A549 treated with RU486 at 1 μM for 4 hours (cell line): ENCODE data around the gene ITGB4. TPM values are rescaled to one million over a fixed set of nuclear protein-coding genes. Genes with fewer than 3 reads are reported as not detected.

Experiments used
- total RNA-seq: library from RNA; stranded (reverse); fragments of 200-300 nt; extraction: Qiagen RNA extraction; gene quantifications from 5 replicates; pipeline ENCODE4 v1.2.3, GENCODE V29; 2022; ENCODE audit warnings: low read depth

Gene ITGB4
- 40.8 to 63.1 TPM (median 55.6 TPM) in 5 replicates for total RNA-seq

GRCh38 chr17:75720656-75721462, at the start of gene ITGB4:
ITGB4 (plus strand) TSS chr17:75721459; CDS start chr17:75724704, 3,245 bp downstream.

GRCh38 chr17:75764711-75765421, 43.6 kb downstream of the ITGB4 start, which contains the start of gene GALK1:
GALK1 (minus strand) TSS chr17:75765192; CDS start chr17:75765136, 56 bp downstream.

GRCh38 chr17:75784473-75785015, 63.3 kb downstream of the ITGB4 start, which contains the start of gene UNK:
UNK (plus strand) TSS chr17:75784806; CDS start chr17:75784881, 75 bp downstream.

Other genes starting within 250 kb of the ITGB4 start
- gene CASKIN2, start 205.9 kb upstream of the ITGB4 start, total RNA-seq = 7.5 to 12.7 TPM (median 9.3 TPM) in 5 replicates
- 24.6 to 49.5 TPM (median 42.8 TPM) in 5 replicates for gene TSEN54, start 204.9 kb upstream of the ITGB4 start, total RNA-seq
- 13.4 to 28.9 TPM (median 25.5 TPM) in 5 replicates for gene LLGL2, start 195.8 kb upstream of the ITGB4 start, total RNA-seq
- gene MYO15B, start 133.7 kb upstream of the ITGB4 start, total RNA-seq = 33.4 to 72.6 TPM (median 52.6 TPM) in 5 replicates
- 0.32 to 2.4 TPM (median 0.59 TPM) in 5 replicates for gene SMIM5, start 88.0 kb upstream of the ITGB4 start, total RNA-seq
- 16.6 to 26.3 TPM (median 25.0 TPM) in 5 replicates for gene RECQL5, start 54.3 kb upstream of the ITGB4 start, total RNA-seq
- 103 to 124 TPM (median 110 TPM) in 5 replicates for gene SAP30BP, start 54.1 kb upstream of the ITGB4 start, total RNA-seq
- gene GALK1, start 43.7 kb downstream of the ITGB4 start, total RNA-seq = 46.3 to 75.9 TPM (median 65.6 TPM) in 5 replicates
- 22.5 to 32.7 TPM (median 31.2 TPM) in 5 replicates for gene UNK, start 63.3 kb downstream of the ITGB4 start, total RNA-seq
- gene UNC13D, start 122.9 kb downstream of the ITGB4 start, total RNA-seq = 3.5 to 4.4 TPM (median 3.9 TPM) in 5 replicates
- 88.0 to 99.5 TPM (median 93.9 TPM) in 5 replicates for gene WBP2, start 133.9 kb downstream of the ITGB4 start, total RNA-seq
- 108 to 201 TPM (median 148 TPM) in 5 replicates for gene TRIM47, start 157.1 kb downstream of the ITGB4 start, total RNA-seq
- 29.4 to 42.9 TPM (median 34.9 TPM) in 5 replicates for gene TRIM65, start 175.5 kb downstream of the ITGB4 start, total RNA-seq
- 95.6 to 147 TPM (median 115 TPM) in 5 replicates for gene MRPL38, start 183.4 kb downstream of the ITGB4 start, total RNA-seq
- gene FBF1, start 219.6 kb downstream of the ITGB4 start, total RNA-seq = 5.4 to 9.8 TPM (median 7.7 TPM) in 5 replicates